Measurements from ENCODE around the gene CHCHD10. TPM values are rescaled to one million over a fixed set of nuclear protein-coding genes. Genes with fewer than 3 reads are reported as not detected.

The CHCHD10 gene
- total and polyA plus RNA-seq, 2 of the 13 experiments (the other 11 are each of a cell fraction or from before 2014, with no cell fraction given) = 37.0 to 62.8 TPM

- TF ChIP-seq ZNF660 (CRISPR knock-in tag; IDR thresholded peaks at IDR 0.05; ENCODE audit: borderline replicate concordance, low read depth) = no peak
- no peak for TF ChIP-seq PREB (CRISPR knock-in tag; IDR thresholded peaks at IDR 0.05)
- TF ChIP-seq ZXDC (CRISPR knock-in tag; IDR thresholded peaks at IDR 0.05) = no peak
- TF ChIP-seq ZNF496 (CRISPR knock-in tag; IDR thresholded peaks at IDR 0.05; ENCODE audit: insufficient replicate concordance) = no peak
- TF ChIP-seq KMT2A (CRISPR knock-in tag; IDR thresholded peaks at IDR 0.05) = no peak
- no peak for TF ChIP-seq ZSCAN25 (CRISPR knock-in tag; IDR thresholded peaks at IDR 0.05)
- TF ChIP-seq GPBP1L1 (CRISPR knock-in tag; IDR thresholded peaks at IDR 0.05) = no peak
- peak; percentile 60; the same call in 1 of the 2 replicates for TF ChIP-seq ARID4A (CRISPR knock-in tag; IDR thresholded peaks at IDR 0.05; ENCODE audit: borderline replicate concordance)
- no peak for TF ChIP-seq TBX3 (IDR thresholded peaks at IDR 0.05; ENCODE audit: borderline replicate concordance)
- TF ChIP-seq ZBTB8A (CRISPR knock-in tag; IDR thresholded peaks at IDR 0.05; ENCODE audit: borderline replicate concordance, low read depth) = peak; percentile 45; the same call in 1 of the 2 replicates
- no peak for TF ChIP-seq ZBTB46 (CRISPR knock-in tag; IDR thresholded peaks at IDR 0.05; ENCODE audit: borderline replicate concordance)
- TF ChIP-seq PPARG (CRISPR knock-in tag; conservative IDR thresholded peaks at IDR 0.05) = no peak
- no peak for TF ChIP-seq THRA (CRISPR knock-in tag; IDR thresholded peaks at IDR 0.05; ENCODE audit: borderline replicate concordance)
- TF ChIP-seq FLYWCH1 (CRISPR knock-in tag; IDR thresholded peaks at IDR 0.05) = no peak
Observed at GRCh38 chr22:23786752-23787599, 19.2 kb upstream of the CHCHD10 start, which contains the start of gene SMARCB1 (continued).
